GM19328 (cell line): ENCODE measurements around the gene GIPC2.

ENCODE experiments used
- ATAC-seq: cut with Tn5 transposase; IDR thresholded peaks from one replicate; pipeline ENCODE4 v1.9.1; 2021; ENCODE audit warnings: mild to moderate bottlenecking, moderate library complexity; ENCODE audit not compliant: unreplicated experiment

Gene GIPC2

GRCh38 chr1:78036450-78036849, 9.3 kb upstream of the GIPC2 start:
- ATAC-seq, result no peak

- no peak for ATAC-seq
Observed at GRCh38 chr1:78038071-78038470, 7.7 kb upstream of the GIPC2 start.

- no peak for ATAC-seq
Observed at GRCh38 chr1:78038491-78038939, 7.3 kb upstream of the GIPC2 start.

- ATAC-seq, result no peak
Observed at GRCh38 chr1:78040484-78041089, 5.2 kb upstream of the GIPC2 start.

- ATAC-seq, result no peak
Observed at GRCh38 chr1:78043436-78043835, 2.3 kb upstream of the GIPC2 start.

- no peak for ATAC-seq
Observed at GRCh38 chr1:78044796-78045562, 787 bp upstream of the GIPC2 start.

- ATAC-seq, result no peak
Observed at GRCh38 chr1:78045563-78045925, 222 bp upstream of the GIPC2 start.

GRCh38 chr1:78047106-78047505, 1.3 kb downstream of the GIPC2 start:
- ATAC-seq, result no peak

- no peak for ATAC-seq
Observed at GRCh38 chr1:78047631-78048030, 1.9 kb downstream of the GIPC2 start.

- no peak for ATAC-seq
Observed at GRCh38 chr1:78048446-78048845, 2.7 kb downstream of the GIPC2 start.

- no peak for ATAC-seq
Observed at GRCh38 chr1:78049396-78049795, 3.6 kb downstream of the GIPC2 start.

- ATAC-seq, result no peak
Observed at GRCh38 chr1:78051005-78051404, 5.2 kb downstream of the GIPC2 start.

- ATAC-seq, result no peak
Observed at GRCh38 chr1:78052685-78053405, 7.1 kb downstream of the GIPC2 start.

- no peak for ATAC-seq
Observed at GRCh38 chr1:78053498-78053897, 7.7 kb downstream of the GIPC2 start.

- ATAC-seq, result no peak
Observed at GRCh38 chr1:78054559-78054958, 8.8 kb downstream of the GIPC2 start.

GRCh38 chr1:78054972-78055371, 9.2 kb downstream of the GIPC2 start:
- ATAC-seq, result no peak

- ATAC-seq, result no peak
Observed at GRCh38 chr1:78055565-78056132, 9.9 kb downstream of the GIPC2 start.

- ATAC-seq, result no peak
Observed at GRCh38 chr1:78058670-78059069, 12.9 kb downstream of the GIPC2 start.

GRCh38 chr1:78060857-78061563, 15.2 kb downstream of the GIPC2 start:
- ATAC-seq, result peak; percentile 84

- ATAC-seq, result no peak
Observed at GRCh38 chr1:78061825-78062523, 16.2 kb downstream of the GIPC2 start.
